Measurements from ENCODE around the gene PARS2.

The PARS2 gene

DNA sequence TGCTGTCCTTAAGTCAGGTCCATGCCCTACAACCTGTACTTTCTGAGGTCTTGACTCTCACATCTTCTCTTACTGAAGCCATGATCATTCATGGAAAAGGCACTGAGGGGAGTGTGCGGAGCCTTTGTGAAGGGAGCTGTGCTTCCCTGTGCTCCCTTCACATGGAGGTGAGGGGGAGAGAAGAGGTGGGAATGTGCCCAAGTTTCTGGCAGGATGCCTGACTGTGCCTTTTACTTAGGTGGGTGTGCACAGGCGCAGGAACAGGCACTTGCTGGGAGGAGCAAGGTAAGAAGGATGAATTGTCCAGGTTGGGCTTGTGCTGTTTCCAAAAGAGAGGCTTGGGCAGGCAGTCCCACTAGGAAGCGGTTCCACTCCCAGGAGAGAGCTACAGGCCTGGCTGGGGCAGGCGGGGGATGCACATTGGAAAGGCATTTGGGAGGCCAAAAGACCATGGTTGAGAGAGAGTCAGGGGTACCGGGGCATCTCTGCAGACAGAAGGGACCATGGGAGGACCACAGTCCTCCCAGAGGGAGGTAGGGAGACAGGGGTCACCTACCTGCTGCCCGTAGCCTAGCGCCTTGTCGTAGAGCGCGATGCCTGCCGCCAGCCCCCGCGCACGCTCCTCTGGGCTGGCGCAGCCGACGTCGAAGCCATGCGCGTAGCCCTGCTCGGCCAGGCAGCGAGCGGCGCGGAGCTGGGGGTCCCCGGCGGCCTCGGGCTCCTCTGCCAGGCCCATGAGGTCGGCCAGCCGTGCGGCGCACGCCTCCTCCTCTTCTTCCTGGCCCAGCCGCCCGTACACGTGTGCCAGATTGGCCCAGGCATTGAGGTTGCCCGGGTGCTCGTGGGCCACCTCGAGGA is 35.9 kb upstream of the PARS2 start:
- no peak for DNase-seq (ENCODE audit: extremely low read depth in 1 of 2, low read depth in 1 of 2)

DNA sequence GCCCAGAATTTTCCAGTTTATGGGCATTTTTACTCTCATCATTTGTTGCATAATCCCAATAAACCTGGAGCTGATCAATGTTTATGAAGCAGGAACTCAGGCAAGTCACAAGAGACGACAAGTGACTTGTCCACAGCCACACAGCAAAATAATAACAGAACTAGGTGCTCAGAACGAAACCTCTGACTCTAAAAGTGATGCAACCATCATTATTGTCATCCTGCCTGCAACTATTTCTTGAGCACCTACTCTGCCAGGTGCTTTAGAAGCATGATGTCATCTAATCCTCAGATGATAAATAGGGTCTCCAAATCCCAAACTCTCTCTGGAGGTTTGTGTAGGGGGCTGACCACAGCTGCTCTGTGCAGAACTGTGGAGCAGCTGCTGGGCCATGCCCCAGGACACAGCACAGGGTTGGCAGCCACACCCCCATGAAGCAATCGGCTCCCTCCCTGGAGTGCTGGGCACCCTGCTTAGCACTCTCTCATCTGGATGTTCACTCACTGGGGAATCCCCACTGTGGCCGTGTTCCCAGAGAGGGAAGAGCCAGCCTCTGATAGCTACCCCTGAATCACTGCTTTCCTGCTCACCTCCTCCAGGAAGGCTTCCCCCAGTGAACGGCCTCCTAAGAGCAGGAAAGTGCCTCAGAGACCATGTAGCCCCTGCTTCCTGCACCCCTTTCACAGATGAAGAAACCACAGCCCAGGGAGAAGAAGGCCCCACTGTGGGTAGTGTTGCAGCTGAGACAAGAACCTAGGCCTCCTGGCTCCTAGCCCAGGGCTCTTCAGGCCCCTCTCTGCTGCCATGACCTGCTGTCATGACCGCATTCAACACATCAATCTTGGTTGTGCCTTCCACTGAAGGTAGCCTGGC is 34.7 kb upstream of the PARS2 start:
- DNase-seq (ENCODE audit: extremely low read depth in 1 of 2, low read depth in 1 of 2): no peak

DNA sequence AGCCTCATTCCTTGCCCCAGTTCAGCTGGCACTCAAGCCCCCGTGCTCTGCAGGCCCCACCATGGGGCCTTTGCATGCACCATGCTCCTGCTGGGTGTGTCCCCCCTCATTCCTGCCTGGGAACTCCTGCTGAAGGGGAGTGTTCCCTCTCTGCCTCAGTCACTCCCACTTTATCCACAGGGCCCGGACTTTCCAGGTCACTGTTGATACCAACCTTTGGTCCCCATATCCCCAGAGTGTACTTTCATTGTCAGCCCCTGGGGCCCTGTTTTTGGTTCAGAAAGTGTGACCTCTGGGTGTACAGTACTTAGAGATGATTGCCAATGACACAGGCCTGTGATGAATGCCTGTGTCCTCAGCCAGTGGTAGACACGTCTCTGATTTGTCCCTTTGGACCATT is 33.9 kb upstream of the PARS2 start:
- no peak for DNase-seq (ENCODE audit: extremely low read depth in 1 of 2, low read depth in 1 of 2)

DNA sequence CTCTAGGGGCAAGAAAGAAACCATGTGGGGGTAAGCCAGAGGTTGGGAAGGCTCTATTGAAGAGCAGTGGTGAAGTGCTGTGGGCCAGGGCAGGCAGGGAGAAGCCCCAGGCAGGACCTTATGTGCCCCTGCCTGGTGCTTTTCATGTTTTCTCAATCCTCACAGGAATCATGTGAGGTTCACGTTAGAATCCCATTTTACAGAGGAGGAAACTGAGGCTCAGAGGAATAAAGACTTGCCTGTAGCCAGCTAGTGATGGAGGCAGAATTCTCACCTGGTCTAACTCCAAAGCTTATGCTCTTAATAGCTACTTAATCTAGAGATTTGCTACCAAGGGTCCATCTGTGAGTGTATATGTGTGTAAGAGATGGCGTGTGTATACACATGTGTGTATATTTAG is 32.6 kb upstream of the PARS2 start:
- DNase-seq (ENCODE audit: extremely low read depth in 1 of 2, low read depth in 1 of 2): no peak

DNA sequence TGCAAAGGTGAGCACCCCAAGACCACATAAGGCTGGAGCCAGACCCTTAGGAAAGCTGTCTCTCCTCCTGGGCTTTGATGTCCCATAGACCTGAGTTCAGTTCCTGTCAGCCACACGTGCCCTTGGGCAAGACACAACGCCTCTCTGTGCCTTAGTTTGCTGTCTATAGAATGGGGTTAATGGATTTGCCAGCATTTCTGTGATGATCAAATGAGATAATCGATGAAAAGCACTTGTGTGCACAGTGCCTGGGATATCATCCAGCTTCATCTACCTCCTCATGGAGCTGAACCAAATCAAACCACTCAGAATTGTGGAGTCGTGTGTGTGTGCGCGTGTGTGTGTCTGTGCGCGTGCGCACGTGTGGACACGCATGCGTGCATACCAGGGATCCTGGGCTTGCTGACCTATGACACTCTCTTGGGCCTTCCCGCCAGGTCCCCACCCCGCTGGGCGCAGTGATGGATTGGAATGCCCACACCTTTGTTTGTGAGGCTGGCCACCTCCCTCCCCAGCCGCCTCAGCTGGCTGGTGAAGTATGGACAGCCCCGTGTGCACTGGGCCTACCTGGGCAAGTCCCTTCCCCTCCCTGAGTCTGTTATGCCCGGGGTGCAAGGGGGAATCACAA is 31.6 kb upstream of the PARS2 start:
- no peak for DNase-seq (ENCODE audit: extremely low read depth in 1 of 2, low read depth in 1 of 2)

DNA sequence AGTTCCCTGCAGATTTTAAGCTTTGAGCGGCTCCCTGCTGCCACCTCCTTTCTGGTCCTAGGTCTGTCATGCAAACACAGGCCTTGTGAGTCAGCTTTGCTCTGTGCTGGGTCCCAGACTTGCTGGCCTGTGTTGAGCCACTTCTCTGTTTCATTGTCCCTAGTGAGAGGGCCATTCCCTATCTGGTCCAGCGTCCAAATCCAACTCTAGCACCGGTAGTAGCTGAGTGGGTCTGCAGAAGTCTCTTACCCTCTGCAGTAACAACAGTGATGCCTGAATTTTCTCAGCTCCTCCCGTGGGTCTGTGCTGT is 31.0 kb upstream of the PARS2 start:
- no peak for DNase-seq (ENCODE audit: extremely low read depth in 1 of 2, low read depth in 1 of 2)

DNA sequence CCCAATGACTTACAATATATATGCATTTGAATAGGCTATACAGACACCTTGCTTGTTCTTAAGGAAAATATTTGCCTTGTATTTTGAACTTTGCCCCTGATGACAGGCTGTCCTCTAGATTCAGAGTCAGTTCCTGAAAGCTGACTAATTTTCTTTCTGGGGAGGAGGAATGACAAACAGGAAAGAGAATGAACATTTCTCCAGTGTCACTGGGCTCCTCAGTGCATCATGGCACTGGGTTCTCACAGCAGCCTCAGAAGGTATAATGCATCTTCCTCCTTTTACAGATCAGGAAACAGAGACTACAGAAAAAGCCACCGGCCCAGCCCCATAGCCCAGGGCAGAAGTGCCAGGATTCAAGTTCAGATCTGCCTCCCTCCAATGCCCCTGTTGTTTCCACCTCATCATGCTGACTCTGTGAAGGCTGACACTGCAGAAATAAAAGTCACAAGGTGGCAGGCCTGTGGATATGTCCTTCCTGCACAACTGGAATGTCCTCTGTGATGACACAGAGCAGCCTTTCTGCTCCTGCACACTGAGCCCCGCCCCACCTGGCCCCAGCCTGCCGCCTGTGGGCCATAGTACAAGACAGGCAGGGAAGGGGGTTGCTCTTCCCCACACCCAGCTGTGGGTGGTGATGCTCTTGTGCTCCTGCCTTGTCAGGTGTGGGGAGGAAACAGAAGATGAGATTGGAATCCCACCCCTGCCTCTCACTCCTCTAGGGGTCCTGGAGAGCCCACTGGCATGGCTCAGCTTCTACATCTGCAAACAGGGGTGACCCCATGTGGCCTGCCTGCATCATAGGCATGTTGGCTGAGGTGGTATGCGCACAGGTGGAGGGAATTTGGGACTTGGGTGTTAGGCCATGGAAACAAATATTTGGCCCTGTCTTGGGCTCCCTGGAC is 30.4 kb upstream of the PARS2 start:
- DNase-seq (ENCODE audit: extremely low read depth in 1 of 2, low read depth in 1 of 2): no peak

DNA sequence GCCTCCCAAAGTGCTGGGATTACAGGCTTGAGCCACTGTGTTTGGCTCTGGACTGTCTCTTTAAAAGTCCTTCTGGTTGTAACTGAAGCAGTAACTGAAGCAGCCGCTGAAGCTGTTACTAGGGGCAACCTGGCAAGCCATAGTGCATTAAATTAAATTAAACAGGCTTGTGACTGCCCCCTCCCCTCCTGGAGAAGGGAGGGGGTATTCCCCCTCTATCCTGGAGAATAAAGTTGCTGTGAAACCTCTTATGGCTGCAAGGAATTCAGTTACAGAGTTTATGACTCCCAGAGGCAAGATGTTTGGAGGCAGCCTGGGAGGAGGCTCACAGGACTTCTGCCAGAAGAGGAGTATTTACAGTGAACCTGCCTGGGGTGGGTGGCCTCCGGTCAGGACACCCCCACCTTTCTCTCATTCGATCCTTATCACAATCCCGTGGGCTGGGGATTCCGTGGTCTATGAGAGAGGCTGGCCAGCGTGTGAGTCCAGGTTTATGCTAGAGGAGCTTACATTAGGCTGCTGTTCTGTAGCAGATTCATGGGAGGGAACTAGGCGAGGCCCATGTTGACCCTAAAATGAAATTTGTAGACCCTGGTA is 28.5 kb upstream of the PARS2 start:
- DNase-seq (ENCODE audit: extremely low read depth in 1 of 2, low read depth in 1 of 2): no peak

DNA sequence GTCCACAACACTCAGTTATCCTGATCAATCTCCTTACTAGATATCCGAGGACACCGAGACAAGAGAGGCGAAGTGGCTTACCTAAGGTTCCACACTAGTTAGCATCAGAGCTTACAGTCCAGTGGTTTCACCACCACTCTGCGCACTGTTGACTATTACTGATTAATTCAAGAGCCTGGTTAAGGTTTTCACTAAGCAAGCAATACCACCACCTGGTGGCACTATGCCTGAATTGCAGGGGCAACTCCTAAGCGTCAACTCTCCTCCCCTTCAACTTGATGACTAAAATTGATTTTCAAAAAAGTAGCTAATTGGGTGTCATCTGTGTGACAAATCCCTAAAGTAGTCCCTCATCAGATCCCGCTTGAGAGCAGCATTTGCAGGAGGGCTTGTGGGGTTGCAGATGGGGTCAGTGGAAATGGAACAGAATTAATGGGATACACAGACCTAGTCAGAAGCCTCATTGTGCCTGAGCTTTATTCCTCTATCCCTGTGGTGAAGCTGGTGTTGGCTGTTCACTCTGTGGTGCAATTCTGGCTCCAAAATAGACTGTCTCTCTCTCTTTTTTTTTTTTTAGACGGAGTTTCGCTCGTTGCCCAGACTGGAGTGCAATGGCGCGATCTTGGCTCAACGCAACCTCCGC is 27.7 kb upstream of the PARS2 start:
- no peak for DNase-seq (ENCODE audit: extremely low read depth in 1 of 2, low read depth in 1 of 2)

DNA sequence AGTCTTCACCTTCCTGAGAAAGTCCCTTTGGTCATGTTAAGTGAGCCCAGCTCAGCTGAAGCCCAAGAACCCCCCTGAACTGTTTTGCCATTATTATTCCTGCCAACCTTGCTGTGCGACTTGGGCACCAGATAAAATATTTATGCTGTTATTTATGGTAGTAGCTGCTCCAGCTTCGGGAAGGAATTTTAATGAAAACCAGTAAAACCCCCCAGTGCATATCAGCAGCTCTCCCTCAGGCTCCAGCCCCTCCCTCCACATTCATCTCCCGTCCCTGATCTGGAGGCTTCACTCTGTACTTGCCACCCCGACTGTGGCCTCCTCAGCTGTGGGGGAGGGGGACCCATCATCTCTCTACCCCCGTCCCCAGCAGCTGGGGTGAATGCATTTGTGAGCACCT is 24.1 kb upstream of the PARS2 start:
- DNase-seq (ENCODE audit: extremely low read depth in 1 of 2, low read depth in 1 of 2): no peak

DNA sequence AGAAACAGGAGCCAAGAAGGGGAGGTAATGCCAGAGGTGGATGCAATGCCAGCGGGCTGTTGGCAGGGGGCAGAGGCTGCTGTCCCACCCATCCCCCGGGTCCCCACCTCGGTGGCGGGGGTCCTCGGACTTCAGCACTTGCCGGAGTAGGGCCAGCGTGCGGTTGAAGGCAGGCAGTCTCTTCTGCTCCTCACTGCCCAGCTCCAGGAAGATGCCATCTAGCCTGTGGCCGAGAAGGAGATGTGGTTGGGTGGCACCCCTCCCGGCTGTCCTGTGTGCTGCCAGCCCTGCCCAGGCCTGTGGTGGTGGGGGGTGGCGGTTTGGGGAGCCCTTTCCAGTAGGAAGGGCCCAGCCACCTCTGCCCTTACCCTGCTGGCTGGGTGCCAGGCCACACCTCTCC is 23.3 kb upstream of the PARS2 start:
- no peak for DNase-seq (ENCODE audit: extremely low read depth in 1 of 2, low read depth in 1 of 2)

DNA sequence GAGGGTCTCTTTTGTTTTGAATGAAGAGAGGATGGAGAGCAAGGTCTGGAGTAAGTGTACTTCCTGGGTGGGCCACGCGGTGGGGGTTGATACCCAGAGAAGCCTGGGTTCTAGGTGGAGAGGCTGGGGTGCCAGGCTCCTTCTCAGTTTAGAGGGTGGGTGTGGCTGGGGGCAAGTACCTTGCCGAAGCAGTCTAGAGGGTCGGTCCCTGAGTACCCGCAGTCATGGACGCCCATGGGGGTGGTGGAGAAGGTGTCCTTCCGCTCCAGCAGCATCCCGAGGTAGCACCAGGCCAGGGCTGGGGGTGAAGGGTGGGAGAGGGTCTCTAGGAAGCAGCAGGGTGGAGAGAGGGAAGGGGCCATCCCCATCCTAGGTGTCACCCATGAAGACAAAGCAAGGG is 22.5 kb upstream of the PARS2 start:
- DNase-seq (ENCODE audit: extremely low read depth in 1 of 2, low read depth in 1 of 2): no peak

DNA sequence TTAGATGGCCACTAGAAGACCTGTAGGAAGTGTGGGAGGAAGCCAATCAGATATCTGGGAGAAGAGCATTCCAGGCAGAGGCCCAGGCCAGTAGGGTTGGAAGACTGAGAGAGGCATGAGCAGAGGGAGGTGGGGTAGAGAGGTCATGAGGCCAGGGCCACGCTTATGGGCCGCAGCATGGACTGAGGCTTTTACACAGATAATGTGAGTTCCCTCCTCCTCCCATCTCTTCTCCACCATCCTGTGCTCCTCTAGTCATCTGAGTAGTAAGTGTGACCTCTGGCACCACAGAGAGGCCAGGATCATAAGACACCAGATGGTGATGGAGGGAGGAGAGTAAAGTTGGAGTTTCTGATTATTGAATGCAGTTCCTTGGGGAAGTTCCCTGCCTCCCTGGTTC is 19.7 kb upstream of the PARS2 start:
- no peak for DNase-seq (ENCODE audit: extremely low read depth in 1 of 2, low read depth in 1 of 2)

DNA sequence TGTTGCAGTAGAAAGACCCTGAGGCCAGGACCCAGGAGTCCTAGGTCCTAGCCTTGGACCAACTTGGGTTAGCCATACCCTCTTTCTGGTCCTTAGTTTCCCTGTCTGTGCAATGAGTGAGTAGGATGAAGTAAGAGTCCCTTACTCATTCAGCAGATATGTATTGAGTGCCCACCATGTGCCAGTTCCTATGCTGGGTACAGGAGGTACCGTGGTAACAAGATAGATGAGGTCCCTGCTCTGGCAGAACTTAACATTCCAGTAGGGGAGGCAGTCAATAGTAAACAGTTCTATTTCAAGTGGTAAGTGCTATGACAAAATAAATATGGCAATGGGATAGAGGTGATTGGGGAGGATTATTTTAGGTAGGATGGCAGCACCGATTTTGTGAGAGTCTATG is 18.3 kb upstream of the PARS2 start:
- no peak for DNase-seq (ENCODE audit: extremely low read depth in 1 of 2, low read depth in 1 of 2)

DNA sequence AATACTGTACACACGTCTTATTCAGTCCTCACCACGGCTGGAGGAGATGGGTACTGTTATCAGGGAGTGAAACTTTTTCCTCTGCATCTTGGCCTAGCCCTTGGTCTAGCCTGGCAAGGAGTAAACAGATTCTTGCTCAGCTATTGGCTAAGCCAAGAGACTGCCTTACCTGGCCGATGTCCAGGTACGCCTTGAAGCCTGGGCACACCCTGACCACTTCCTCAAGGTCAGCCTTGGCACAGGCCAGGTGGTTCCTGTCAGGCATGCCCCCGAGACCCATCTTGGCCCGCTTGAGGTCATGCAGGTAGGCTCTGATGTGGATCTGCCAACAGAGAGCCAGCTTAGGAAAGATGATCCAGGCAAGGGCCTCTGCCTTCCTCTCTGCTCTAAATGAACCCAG is 17.8 kb upstream of the PARS2 start:
- no peak for DNase-seq (ENCODE audit: extremely low read depth in 1 of 2, low read depth in 1 of 2)

DNA sequence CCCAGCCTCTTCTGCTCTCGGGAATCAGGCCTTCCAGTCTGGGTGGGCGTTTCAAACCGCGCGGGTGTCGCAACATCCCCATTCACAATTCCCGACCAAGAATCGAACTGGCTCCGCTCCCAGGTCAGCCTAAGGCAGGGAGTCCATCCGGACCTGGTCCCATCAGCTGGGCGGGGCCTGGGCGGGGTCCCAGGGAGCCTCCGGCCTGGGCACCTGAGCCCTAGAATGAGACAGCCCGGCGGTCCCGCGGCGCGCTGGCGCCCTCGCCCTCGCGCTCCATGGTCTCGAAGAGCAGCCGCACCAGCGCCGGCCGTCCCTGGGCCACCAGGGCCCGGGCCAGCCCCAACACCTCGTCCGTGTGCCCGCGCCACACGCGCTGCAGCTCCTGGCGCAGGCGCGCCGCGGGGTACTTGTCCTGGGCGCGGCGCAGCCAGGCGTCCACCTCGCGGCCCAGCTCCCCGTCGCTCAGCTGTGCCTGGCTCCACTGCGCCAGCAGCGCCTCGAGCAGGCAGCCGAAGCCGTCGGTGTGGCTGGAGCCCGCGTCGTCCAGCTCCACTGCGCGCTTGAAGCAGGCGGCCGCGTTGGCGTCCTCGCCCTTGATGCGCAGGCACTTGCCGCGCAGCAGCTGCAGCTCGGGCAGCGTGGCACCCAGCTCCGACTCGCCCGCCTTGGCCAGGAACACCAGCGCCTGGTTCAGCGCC is 16.9 kb upstream of the PARS2 start:
- DNase-seq (ENCODE audit: extremely low read depth in 1 of 2, low read depth in 1 of 2): no peak

DNA sequence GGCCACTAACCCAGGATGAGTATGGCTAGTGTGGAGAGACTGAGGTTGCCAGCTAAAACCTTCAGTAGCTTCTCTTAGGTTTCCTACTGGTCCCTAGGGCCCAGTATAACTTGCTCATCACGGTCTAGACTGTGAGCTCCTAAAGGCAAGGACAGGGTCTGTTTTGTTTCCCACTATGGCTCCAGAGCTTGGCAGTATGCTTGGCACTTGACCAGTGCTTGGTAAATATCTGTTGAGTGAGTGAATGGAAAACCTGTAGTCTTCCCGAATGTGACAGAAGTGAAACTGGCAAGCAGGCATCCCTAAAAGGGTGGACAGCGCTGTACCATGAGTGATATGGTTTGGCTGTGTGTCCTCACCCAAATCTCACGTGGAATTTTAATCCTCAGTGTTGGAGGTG is 13.1 kb upstream of the PARS2 start:
- no peak for DNase-seq (ENCODE audit: extremely low read depth in 1 of 2, low read depth in 1 of 2)

DNA sequence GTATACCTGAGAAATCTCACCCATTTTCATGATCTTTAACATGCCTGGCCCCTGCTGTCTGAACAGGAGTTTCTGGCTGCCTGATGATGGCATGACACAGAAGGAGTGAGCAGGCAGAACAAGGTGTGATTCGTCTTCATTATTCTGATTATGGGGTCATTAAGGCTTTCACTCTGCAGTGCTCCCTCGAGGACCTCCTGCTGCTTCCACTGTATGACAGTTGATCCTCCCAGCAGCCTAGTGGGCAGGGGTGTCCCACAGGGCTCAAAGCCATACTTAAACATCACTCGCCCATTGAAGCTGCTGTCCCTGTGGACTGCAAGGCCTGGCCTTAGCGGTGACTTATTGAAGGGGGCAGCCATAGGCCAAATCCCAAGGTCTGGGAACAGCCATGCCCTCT is 12.7 kb upstream of the PARS2 start:
- no peak for DNase-seq (ENCODE audit: extremely low read depth in 1 of 2, low read depth in 1 of 2)
